RWPE2 (cell line): ENCODE measurements around the gene DENND1A.
A peak's percentile ranks its signal among the peaks of the same experiment; 100 is the strongest.

Experiments used
- ATAC-seq: fragments of 200-7000 bp; cut with Tn5 transposase; 3 replicates; pipeline ENCODE4 v1.9.1; 2021; ENCODE audit warnings: low read depth
- DNase-seq: peaks from one replicate; pipeline ENCODE4 v3.0.0-alpha.2; 2020; ENCODE audit warnings: low spot score
- H3K27ac ChIP-seq: fragments of 450-650 bp; 2 replicates; pipeline ENCODE4 v1.5.1; 2017; ENCODE audit warnings: mild to moderate bottlenecking; ENCODE audit not compliant: poor library complexity, severe bottlenecking
- H3K27me3 ChIP-seq: fragments of 250-450 bp; sonication (Bioruptor Pico); 2 replicates; pipeline ENCODE4 v1.5.1; 2021; ENCODE audit warnings: mild to moderate bottlenecking, moderate library complexity; ENCODE audit not compliant: insufficient read depth, poor library complexity, severe bottlenecking
- H3K36me3 ChIP-seq: fragments of 250-450 bp; sonication (Bioruptor Pico); 2 replicates; pipeline ENCODE4 v1.5.1; 2020; ENCODE audit warnings: low read depth, mild to moderate bottlenecking, moderate library complexity
- H3K4me1 ChIP-seq: fragments of 250-450 bp; sonication (Bioruptor Pico); 2 replicates; pipeline ENCODE4 v1.5.1; 2021; ENCODE audit warnings: mild to moderate bottlenecking, moderate library complexity; ENCODE audit not compliant: insufficient read depth, poor library complexity, severe bottlenecking
- H3K4me3 ChIP-seq: fragments of 250-450 bp; sonication (Bioruptor Pico); 2 replicates; pipeline ENCODE4 v1.5.1; 2021; ENCODE audit warnings: mild to moderate bottlenecking, moderate library complexity; ENCODE audit not compliant: severe bottlenecking
- H3K9me3 ChIP-seq: fragments of 250-450 bp; sonication (Bioruptor Pico); 2 replicates; pipeline ENCODE4 v1.5.1; 2021; ENCODE audit warnings: mild to moderate bottlenecking, moderate library complexity; ENCODE audit not compliant: severe bottlenecking
- TF ChIP-seq, protein P1 (sequence below): fragments of 450-650 bp; IDR thresholded peaks from one replicate; pipeline ENCODE4 v1.5.1; 2017; ENCODE audit warnings: mild to moderate bottlenecking, moderate library complexity; ENCODE audit not compliant: poor library complexity, severe bottlenecking

Gene DENND1A

DNA sequence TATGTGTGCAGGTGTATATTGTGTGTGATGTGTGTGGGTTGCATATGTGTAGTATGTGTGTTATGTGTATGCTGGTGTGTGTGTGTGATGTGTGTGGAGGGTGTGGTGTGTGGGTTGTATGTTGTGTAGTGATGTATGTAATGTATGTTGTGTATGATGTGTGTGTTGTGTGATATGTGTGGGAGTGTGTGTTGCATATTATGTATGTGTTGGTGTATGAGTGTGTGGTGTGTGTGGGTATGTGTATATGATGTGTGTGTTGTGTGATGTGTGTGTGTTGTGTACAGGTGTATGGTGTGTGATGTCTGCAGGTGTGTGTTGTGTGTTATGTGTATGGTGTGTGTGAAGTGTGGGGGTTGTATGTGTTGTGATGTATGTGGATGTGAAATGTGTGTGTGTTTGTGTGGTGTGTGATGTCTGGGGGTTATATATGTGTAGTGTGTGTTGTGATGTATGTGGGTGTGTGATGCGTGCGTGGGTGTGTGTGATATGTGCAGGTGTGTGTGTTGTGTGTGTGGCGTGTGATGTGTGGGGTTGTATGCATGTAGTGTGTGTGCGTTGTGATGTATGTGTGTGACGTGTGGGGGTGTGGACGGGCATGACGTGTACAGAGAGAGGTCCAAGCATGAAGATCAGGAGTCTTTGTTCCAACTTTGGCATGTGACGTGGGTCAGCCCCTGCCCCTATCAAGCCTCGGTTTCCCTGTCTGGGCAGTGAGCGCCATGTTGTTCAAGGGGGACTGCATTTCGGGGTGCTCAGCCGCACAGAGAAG is 582.5 kb downstream of the DENND1A start:
- H3K4me3 ChIP-seq, result no peak overlapping the region
- H3K27ac ChIP-seq, result no peak overlapping the region
- ATAC-seq (no peak), DNase-seq (no peak)
- H3K9me3 ChIP-seq, result no peaks in the 10 kb centered on the region
- H3K36me3 ChIP-seq, result no peaks in the 10 kb centered on the region
- no peaks in the 10 kb centered on the region for H3K27me3 ChIP-seq
- TF ChIP-seq, protein P1, sequence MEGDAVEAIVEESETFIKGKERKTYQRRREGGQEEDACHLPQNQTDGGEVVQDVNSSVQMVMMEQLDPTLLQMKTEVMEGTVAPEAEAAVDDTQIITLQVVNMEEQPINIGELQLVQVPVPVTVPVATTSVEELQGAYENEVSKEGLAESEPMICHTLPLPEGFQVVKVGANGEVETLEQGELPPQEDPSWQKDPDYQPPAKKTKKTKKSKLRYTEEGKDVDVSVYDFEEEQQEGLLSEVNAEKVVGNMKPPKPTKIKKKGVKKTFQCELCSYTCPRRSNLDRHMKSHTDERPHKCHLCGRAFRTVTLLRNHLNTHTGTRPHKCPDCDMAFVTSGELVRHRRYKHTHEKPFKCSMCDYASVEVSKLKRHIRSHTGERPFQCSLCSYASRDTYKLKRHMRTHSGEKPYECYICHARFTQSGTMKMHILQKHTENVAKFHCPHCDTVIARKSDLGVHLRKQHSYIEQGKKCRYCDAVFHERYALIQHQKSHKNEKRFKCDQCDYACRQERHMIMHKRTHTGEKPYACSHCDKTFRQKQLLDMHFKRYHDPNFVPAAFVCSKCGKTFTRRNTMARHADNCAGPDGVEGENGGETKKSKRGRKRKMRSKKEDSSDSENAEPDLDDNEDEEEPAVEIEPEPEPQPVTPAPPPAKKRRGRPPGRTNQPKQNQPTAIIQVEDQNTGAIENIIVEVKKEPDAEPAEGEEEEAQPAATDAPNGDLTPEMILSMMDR, result no peak
- no peaks in the 10 kb centered on the region for H3K4me1 ChIP-seq

DNA sequence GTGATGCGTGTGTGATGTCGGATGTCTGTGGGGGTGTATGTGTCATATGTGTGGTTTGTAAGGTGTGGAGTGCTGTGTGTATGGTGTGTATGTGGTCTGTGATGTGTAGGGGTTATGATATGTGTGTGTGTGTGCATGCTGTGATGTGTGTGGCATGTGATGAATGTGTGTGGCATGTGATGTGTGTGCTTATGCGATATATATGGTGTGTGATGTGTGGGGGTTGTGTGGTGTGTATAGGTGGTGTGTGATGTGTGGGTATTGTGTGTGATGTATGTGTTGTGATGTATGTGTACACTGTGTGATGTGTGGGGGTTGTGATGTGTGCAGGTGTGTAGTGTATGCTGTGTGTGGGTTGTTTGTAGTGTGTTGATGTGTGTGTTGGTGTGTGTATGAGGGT is 583.1 kb downstream of the DENND1A start:
- DNase-seq (no peak), ATAC-seq (no peak)
- no peaks in the 10 kb centered on the region for H3K9me3 ChIP-seq
- no peaks in the 10 kb centered on the region for H3K4me1 ChIP-seq
- TF ChIP-seq, protein P1, result no peak
- H3K36me3 ChIP-seq, result no peaks in the 10 kb centered on the region
- H3K27ac ChIP-seq, result no peak overlapping the region
- no peaks in the 10 kb centered on the region for H3K27me3 ChIP-seq
- H3K4me3 ChIP-seq, result no peak overlapping the region

DNA sequence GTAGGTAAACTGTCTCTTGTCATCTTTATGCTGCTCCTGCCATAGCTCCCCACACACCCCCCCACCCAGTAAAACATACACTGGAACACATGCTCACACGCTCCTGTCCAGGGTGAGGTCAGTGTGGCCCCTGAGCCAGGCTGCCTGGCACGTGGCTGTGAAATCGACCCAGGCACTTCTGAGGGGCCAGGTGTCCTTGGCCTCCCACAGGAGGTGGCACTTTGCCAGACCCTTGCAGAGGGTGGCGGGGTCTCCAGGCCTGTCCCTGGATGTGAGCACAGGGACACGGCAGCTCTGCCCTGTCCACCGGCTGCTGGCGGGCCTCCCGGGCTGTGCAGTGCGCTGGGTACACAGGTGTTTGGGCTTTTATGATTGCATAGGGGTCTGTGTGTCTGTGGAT is 583.9 kb downstream of the DENND1A start:
- DNase-seq (no peak), ATAC-seq (no peak)
- no peaks in the 10 kb centered on the region for H3K36me3 ChIP-seq
- no peak overlapping the region for H3K4me3 ChIP-seq
- H3K27ac ChIP-seq, result no peak overlapping the region
- H3K9me3 ChIP-seq, result no peaks in the 10 kb centered on the region
- TF ChIP-seq, protein P1, result no peak
- no peaks in the 10 kb centered on the region for H3K4me1 ChIP-seq
- no peaks in the 10 kb centered on the region for H3K27me3 ChIP-seq

DNA sequence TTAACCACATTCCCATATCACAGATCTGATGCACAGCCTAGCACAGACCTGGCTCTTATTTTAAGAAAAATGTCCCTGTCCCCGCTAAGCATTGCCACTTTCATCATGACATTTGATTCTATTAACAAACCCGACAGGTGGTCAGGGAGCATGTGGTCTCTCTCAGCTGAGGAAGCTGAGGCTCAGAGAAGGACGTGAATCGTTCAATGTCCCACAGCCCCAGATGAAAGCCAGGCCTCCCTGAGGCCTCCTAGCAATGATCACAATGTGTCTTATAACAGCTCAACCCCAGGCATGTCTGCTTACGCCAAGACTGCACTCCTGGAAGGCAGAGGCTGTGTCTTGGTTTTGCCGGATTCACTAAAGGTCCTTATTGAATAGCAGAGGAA is 584.4 kb downstream of the DENND1A start:
- no peak overlapping the region for H3K4me3 ChIP-seq
- no peaks in the 10 kb centered on the region for H3K27me3 ChIP-seq
- no peaks in the 10 kb centered on the region for H3K9me3 ChIP-seq
- ATAC-seq, result peak; percentile 34; the same call in 1 of the 3 replicates
- no peaks in the 10 kb centered on the region for H3K4me1 ChIP-seq
- H3K36me3 ChIP-seq, result no peaks in the 10 kb centered on the region
- no peak overlapping the region for H3K27ac ChIP-seq
- TF ChIP-seq, protein P1, result no peak
- DNase-seq, result no peak

DNA sequence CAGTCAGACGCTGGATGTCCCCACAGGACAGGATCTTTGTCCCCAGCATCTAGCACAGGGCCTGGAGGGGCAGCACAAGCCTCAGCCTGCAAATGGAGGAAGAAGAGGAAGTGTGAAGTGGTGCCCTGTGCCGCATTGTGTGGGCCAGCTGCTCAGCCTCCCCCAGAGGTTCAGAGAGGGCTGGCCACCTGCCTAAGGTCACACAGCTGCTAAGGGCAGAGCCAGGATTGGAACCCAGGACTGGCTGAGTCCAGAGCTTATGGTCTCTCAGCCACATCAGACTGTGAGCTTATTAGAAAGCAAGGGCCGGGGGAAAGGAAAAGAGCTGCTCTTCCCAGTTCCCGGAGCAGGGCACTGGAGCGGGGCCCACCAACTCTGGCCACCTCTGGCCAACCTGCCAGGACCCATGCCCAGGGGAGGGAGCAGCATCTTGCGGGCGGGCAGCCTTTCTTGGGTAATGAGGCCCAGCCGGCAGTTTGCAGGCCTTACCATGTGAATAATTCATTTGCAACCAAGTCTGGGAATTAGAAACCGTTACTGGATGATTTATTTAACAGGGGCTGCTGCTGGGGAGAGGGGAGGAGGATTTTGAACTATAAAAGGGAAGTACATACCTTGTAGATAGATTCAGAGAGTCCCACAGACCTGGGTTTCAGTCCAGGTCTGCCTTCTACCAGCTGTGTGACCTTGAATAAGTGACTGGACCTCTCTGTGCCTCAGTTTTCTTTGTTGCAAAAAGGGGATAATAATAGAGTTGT is 585.6 kb downstream of the DENND1A start:
- no peaks in the 10 kb centered on the region for H3K9me3 ChIP-seq
- H3K4me1 ChIP-seq, result no peaks in the 10 kb centered on the region
- TF ChIP-seq, protein P1, result no peak
- no peak for ATAC-seq
- no peak for DNase-seq
- no peaks in the 10 kb centered on the region for H3K36me3 ChIP-seq
- H3K27me3 ChIP-seq, result no peaks in the 10 kb centered on the region
- no peak overlapping the region for H3K27ac ChIP-seq
- H3K4me3 ChIP-seq, result no peak overlapping the region
